Choroid plexus epithelial cell (primary cell): ENCODE results near the gene CDK17.
"Not testable (repeated sequence)": the region's sequence is repeated elsewhere in the genome, so short reads cannot be mapped to it uniquely, and the experiment has no call there.

Experiments used
- DNase-seq: peaks from one replicate; pipeline ENCODE4 v3.0.0-alpha.2; 2010; ENCODE audit warnings: low read depth
- H3K4me3 ChIP-seq: 2 replicates; pipeline ENCODE4 v1.5.1; 2011; ENCODE audit warnings: low read depth, mild to moderate bottlenecking, control low read depth, low read length, moderate library complexity
- CTCF ChIP-seq: conservative IDR thresholded peaks from 2 replicates; pipeline ENCODE4 v1.5.1; 2011; ENCODE audit warnings: low read depth, mild to moderate bottlenecking, control low read depth, inconsistent platforms, low read length, moderate library complexity

CDK17 gene

DNA sequence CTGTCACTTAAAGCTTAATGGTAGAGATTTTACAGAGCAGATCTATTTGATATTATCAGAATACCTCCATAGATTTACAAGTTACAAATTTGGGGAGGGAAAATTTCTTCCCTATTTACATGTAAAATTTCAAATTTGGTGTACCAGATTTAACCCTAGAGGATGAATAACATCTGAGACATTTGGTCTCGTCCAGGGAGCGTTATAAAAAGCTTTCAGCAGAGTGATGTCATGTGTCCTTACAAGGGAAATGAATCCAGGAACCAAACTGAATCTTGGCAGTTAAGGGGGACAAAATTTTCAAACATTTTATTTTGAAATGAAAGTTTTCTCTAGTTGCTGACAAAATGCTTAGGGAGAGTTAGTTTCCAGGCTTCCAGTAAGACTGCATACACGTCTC is 4.5 kb upstream of the CDK17 start:
- TF ChIP-seq CTCF, result no peak
- no peak overlapping the region for H3K4me3 ChIP-seq
- DNase-seq, result no peak

- no peak for TF ChIP-seq CTCF
- DNase-seq, result no peak
- no peak overlapping the region for H3K4me3 ChIP-seq
Observed at GRCh38 chr12:96403870-96404269, 3.6 kb upstream of the CDK17 start.

DNA sequence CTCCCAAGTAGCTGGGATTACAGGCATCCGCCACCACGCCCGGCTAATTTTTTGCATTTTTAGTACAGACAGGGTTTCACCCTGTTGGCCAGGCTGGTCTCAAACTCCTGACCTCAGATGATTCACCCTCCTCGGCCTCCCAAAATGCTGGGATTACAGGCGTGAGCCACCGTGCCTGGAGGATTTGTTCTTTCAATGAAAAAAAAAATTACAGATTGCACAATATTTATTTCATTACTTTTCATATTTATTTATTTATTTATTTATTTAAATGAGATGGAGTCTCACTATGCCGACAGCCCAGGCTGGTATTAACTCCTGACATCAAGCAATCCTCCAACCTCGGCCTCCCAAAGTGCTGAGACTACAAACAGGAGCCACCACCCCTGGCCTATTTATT is 2.3 kb upstream of the CDK17 start:
- DNase-seq, H3K4me3 ChIP-seq: not testable (repeated sequence)

DNA sequence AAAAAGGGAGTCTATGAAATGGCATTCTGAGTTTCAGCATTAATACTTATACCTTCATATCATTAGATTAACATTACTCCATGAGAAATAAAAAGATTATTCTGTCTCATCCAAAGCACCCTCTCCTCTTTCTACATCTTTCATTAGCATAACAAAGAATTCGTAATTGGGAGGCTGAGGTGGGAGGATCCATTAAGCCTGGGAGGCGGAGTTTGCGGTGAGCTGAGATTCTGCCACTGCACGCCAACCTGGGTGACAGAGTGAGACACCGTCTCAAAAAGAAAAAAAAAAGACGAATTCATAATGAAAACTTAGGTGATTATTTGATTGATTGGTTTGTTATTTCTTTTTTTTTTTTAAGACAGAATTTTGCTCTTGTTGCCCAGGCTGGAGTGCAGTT is 1.8 kb upstream of the CDK17 start:
- TF ChIP-seq CTCF, result no peak
- DNase-seq, result no peak
- H3K4me3 ChIP-seq, result no peak overlapping the region

DNA sequence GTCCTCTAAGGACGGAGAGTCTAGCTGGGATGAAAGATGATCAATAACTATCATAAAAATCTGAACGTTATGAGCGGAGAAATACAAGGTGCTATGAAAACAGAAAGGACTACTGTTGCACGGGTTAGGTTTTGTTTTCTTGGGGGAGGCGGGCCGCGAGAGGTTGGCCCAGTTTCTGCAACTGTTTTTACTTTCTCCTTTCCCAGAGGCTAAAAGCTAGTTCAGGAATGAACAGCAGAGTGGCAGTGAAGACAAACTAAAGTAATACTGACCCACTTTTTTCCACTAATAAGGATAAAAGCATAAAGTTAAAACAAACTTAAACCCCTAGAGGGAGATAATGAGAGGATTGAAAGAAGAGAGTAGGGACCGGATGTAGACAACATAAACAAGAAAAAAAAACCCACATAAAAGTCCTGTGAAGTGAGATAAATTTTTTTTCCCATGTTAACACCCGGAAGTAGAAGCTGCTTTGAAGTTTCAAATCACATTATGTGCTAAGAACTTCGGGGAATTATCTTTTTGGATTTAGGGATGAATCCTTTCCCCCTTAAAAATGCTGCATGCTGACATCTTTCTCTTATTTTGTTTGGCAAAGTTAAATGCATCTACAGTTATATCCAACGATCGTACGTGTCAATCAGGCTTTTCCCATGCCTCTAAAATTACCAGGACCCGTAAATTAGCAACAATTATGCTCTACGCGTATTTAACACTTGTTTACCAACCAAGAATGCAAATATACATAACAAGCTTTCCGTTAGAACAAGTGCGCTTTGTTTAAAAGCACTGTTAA is 1.0 kb upstream of the CDK17 start:
- peak; percentile 93 for DNase-seq
- peak overlapping the region; percentile 85 for H3K4me3 ChIP-seq
- peak; percentile 56 for TF ChIP-seq CTCF

- DNase-seq, result peak; percentile 46
- no peak for TF ChIP-seq CTCF
Observed at GRCh38 chr12:96400631-96401075, 414 bp upstream of the CDK17 start.

DNA sequence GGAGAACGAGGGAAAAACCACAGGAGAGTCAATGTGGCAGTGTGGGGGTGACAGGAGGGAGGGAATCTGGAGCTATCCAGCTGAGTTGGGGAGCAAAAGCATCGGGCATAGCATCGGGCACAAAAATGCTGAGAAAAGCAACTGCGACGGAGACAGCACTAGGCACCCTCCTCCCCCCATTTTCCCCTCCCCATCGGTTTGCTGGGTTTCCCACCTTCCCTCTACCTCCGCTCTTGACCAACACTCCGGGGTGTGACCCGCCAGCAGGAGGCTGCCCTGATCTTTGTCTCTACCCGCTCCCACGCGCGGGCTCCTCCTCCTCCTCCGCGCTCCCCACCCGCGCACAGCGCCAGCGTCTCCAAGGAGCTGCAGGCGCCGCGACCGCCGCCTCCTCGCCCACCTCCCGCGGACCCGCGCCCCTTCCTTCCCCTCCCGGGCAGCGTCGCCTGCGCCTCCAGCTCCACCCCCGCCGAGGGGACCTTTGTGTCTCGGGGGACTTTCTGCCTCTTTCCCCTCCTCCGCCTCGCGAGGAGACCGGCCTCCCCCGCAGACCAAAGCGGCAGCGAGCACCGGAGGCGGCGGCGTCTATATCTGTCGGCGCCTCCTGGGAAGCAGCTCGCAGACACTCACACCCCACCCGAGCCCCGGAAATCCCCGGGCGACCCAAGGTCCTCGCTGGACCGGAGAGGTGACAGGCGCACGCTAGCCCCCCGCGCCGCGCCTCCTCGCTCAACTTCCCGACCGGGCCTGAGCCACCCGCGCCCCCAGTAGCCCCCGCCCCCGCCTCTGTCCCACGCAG is 920 bp downstream of the CDK17 start:
- peak overlapping the region; percentile 85 for H3K4me3 ChIP-seq
- TF ChIP-seq CTCF, result no peak
- DNase-seq, result peak; percentile 57

More at GRCh38 chr12:96400631-96401075, 414 bp upstream of the CDK17 start:
- peak overlapping the region; percentile 85 for H3K4me3 ChIP-seq
